Measurements from ENCODE around the gene CACNB4. TPM values are rescaled to one million over a fixed set of nuclear protein-coding genes. Genes with fewer than 3 reads are reported as not detected.

CACNB4 gene
- polyA plus RNA-seq, 1 experiment: 0.12 TPM

DNA sequence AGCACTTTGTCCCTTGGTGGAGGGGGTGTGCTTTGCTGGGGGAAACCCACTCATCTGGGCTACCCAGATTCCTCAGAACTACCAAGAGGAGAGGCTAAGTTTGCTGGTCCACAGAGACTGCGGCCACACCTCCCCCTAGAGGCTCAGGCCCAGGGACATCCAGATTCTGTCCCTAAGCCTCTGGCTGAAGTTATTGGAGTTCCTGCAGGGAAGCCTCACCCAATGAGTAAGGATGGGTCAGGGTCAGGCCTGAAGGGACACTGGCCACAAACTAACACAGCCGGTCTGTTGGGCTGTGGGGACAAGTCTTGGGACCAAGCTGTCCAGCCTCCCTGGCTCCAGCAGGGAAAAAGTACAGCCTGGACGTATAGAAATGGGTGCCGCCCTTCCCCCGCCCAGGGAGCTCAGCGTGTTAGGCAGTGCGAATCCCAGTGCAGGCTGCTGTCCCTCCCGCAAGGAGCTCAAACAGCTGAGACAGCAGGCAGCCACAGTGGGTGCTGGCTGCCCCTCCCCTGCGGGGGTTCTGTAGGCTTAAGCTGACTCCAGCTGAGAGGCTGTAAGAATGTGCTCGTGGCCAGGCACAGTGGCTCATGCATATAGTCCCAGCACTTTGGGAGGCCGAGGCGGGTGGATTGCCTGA is 183.7 kb downstream of the CACNB4 start:
- CTCF ChIA-PET: no interaction called here
- POLR2A ChIA-PET: no interaction called here
- no peaks in the 10 kb centered on the region for H3K27me3 ChIP-seq (ENCODE audit: control insufficient read depth, insufficient read depth, low read length)
- no peak for DNase-seq (ENCODE audit: low read depth)
- no peaks in the 10 kb centered on the region for H3K36me3 ChIP-seq (ENCODE audit: control insufficient read depth, insufficient read depth, low read length)
- TF ChIP-seq, protein P1, sequence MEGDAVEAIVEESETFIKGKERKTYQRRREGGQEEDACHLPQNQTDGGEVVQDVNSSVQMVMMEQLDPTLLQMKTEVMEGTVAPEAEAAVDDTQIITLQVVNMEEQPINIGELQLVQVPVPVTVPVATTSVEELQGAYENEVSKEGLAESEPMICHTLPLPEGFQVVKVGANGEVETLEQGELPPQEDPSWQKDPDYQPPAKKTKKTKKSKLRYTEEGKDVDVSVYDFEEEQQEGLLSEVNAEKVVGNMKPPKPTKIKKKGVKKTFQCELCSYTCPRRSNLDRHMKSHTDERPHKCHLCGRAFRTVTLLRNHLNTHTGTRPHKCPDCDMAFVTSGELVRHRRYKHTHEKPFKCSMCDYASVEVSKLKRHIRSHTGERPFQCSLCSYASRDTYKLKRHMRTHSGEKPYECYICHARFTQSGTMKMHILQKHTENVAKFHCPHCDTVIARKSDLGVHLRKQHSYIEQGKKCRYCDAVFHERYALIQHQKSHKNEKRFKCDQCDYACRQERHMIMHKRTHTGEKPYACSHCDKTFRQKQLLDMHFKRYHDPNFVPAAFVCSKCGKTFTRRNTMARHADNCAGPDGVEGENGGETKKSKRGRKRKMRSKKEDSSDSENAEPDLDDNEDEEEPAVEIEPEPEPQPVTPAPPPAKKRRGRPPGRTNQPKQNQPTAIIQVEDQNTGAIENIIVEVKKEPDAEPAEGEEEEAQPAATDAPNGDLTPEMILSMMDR (IDR thresholded peaks at IDR 0.05; ENCODE audit: insufficient read depth, low read depth, low read length): no peak
- no peak overlapping the region for H3K4me3 ChIP-seq (ENCODE audit: low read depth, low read length)

DNA sequence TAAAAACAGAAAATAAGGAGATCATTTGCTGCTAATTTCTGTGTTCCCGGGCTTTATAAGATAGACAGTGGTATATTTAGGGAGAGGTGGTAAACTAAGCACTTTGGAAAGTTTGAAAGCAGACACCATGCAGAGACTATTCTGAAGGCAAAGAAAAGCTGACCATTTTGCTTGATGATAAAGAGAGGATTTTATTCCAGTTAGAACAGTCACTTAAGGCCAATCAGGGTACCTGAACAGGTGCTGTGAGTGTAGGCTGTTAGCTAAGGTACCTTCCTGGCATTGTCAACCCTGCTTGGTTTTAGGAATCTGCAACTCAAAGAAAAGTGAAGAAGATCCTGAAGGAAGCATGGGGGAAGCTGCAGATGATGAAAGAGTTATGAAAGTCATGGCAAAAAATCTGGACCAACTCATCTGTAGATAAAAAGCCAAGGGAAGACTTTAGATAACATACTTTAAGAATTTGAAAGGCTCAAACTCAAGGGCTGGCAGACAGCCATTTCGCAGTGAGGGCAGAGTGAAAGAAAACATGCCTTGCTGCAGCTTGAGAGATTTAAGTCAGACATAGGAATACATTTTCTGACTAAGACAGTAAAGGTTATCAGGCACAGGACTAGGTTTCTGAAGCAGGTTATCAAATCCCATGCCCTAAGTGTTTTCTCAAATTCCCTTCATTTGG is 190.5 kb downstream of the CACNB4 start:
- POLR2A ChIA-PET: no interaction called here
- H3K27me3 ChIP-seq (ENCODE audit: control insufficient read depth, insufficient read depth, low read length): no peaks in the 10 kb centered on the region
- DNase-seq (ENCODE audit: low read depth): no peak
- no peak overlapping the region for H3K4me3 ChIP-seq (ENCODE audit: low read depth, low read length)
- CTCF ChIA-PET: interaction anchor here (1.2 kb wide), 1 partner anchor 30 kb away, joined by 3 read pairs; no protein-coding TSS in a partner anchor
- TF ChIP-seq, protein P1 (IDR thresholded peaks at IDR 0.05; ENCODE audit: insufficient read depth, low read depth, low read length): no peak
- H3K36me3 ChIP-seq (ENCODE audit: control insufficient read depth, insufficient read depth, low read length): no peaks in the 10 kb centered on the region

DNA sequence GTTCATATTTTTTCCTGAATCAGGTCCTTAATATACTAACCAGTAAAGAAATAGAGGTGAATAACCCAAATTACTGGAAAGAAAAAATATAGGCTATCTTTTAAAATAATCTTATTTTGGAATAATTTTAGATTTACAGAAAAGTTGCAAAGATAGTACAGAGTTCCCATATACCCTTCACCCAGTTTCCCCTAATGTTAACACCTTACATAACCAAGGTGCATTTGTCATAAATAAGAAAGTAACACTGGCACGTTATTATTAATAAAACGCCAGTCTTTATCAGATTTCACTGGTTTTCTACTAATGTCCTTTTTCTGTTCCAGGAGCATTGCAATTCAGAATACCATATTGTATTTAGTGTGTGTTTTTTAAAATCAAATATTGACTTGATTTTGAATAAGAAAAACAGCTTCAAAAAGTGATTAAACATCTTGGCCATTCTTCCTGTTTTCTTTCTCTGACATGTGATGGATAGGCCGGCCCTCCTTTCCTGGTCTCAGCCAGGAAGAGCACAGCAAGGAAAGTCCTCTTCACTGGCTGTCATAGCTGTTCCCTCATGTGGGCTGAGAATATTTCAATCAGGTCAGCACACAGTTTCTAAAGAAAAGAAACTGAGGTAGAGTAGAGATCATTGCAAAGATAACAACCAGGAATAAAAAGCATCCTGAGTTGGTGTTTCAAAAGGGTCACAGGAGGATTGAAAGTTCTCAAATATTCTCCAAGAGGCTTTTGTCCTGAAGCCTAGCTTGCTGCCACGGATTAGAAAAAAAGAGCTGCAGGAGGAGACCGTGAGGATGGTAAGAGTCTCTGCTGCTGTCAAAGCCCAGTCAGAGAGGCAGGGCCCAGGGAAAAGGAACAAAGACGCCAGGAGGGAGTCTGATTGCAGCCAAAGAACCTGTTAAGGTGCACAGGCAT is 191.3 kb downstream of the CACNB4 start:
- CTCF ChIA-PET: no interaction called here
- H3K27me3 ChIP-seq (ENCODE audit: control insufficient read depth, insufficient read depth, low read length): no peaks in the 10 kb centered on the region

DNA sequence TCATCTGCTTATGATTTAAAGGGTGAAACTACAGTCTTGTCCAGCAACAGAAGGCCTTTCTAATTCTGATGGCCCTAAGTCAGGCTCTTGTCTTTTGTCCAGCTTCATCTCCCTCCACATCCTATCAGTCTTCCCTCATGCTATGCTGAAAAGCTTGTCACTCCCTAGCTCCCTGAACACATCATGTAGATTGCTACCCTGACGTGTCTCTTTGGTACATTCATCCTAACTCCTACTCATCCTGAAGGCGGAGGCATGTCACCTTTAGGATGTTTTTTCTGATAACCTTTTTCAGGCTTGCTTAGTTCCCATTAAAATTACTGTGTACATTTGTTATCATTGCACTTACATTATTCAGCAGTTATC is 192.2 kb downstream of the CACNB4 start:
- H3K4me3 ChIP-seq (ENCODE audit: low read depth, low read length): no peak overlapping the region
- no peak for DNase-seq (ENCODE audit: low read depth)
- POLR2A ChIA-PET: no interaction called here
- H3K27me3 ChIP-seq (ENCODE audit: control insufficient read depth, insufficient read depth, low read length): no peaks in the 10 kb centered on the region; the same call in 1 of the 2 replicates
- H3K36me3 ChIP-seq (ENCODE audit: control insufficient read depth, insufficient read depth, low read length): no peaks in the 10 kb centered on the region
- CTCF ChIA-PET: no interaction called here
- TF ChIP-seq, protein P1 (IDR thresholded peaks at IDR 0.05; ENCODE audit: insufficient read depth, low read depth, low read length): no peak

More for the DNA sequence above, 191.3 kb downstream of the CACNB4 start:
- DNase-seq (ENCODE audit: low read depth): no peak
- POLR2A ChIA-PET: no interaction called here
- H3K36me3 ChIP-seq (ENCODE audit: control insufficient read depth, insufficient read depth, low read length): no peaks in the 10 kb centered on the region
- H3K4me3 ChIP-seq (ENCODE audit: low read depth, low read length): no peak overlapping the region
- TF ChIP-seq, protein P1 (IDR thresholded peaks at IDR 0.05; ENCODE audit: insufficient read depth, low read depth, low read length): no peak

Measured in BJ (cell line).